8988T (cell line): ENCODE data around the gene ATP5F1C.
A peak's percentile ranks its signal among the peaks of the same experiment; 100 is the strongest.
"Not testable (repeated sequence)": the region's sequence is repeated elsewhere in the genome, so short reads cannot be mapped to it uniquely, and the experiment has no call there.

Experiments
- DNase-seq: peaks from one replicate; pipeline ENCODE4 v3.0.0; 2011

ATP5F1C gene

GRCh38 chr10:7787857-7788638, at the start of gene ATP5F1C, which contains the start of gene KIN:
Gene ATP5F1C, plus strand, starts transcription at chr10:7788177. Its CDS starts 31 bp downstream, at chr10:7788208.
Gene KIN, minus strand, starts transcription at chr10:7787993. Its CDS starts 60 bp downstream, at chr10:7787933.
- DNase-seq: peak; percentile 89

GRCh38 chr10:7738536-7739407, 49.2 kb upstream of the ATP5F1C start:
- DNase-seq: no peak

- no peak for DNase-seq
Measured at GRCh38 chr10:7744307-7744706, 43.7 kb upstream of the ATP5F1C start.

GRCh38 chr10:7748637-7749036, 39.3 kb upstream of the ATP5F1C start:
- DNase-seq: not testable (repeated sequence)

GRCh38 chr10:7750222-7750621, 37.8 kb upstream of the ATP5F1C start:
- DNase-seq: no peak

GRCh38 chr10:7752251-7752650, 35.7 kb upstream of the ATP5F1C start:
- DNase-seq: no peak

- DNase-seq: no peak
Measured at GRCh38 chr10:7755103-7755502, 32.9 kb upstream of the ATP5F1C start.

GRCh38 chr10:7756360-7756992, 31.5 kb upstream of the ATP5F1C start:
- peak; percentile 25 for DNase-seq

- DNase-seq: no peak
Measured at GRCh38 chr10:7763929-7764328, 24.0 kb upstream of the ATP5F1C start.

GRCh38 chr10:7766241-7766640, 21.7 kb upstream of the ATP5F1C start:
- no peak for DNase-seq

- no peak for DNase-seq
Measured at GRCh38 chr10:7767209-7767608, 20.8 kb upstream of the ATP5F1C start.

- DNase-seq: no peak
Measured at GRCh38 chr10:7768417-7768816, 19.6 kb upstream of the ATP5F1C start.

- DNase-seq: no peak
Measured at GRCh38 chr10:7773845-7774801, 13.9 kb upstream of the ATP5F1C start.

- DNase-seq: no peak
Measured at GRCh38 chr10:7776777-7777176, 11.2 kb upstream of the ATP5F1C start.

GRCh38 chr10:7782194-7782593, 5.8 kb upstream of the ATP5F1C start:
- not testable (repeated sequence) for DNase-seq

GRCh38 chr10:7786430-7786829, 1.5 kb upstream of the ATP5F1C start:
- no peak for DNase-seq

- DNase-seq: no peak
Measured at GRCh38 chr10:7787150-7787856, 674 bp upstream of the ATP5F1C start.

GRCh38 chr10:7788639-7789286, 786 bp downstream of the ATP5F1C start:
- DNase-seq: no peak

GRCh38 chr10:7789390-7789789, 1.4 kb downstream of the ATP5F1C start:
- no peak for DNase-seq

GRCh38 chr10:7792541-7792940, 4.6 kb downstream of the ATP5F1C start:
- DNase-seq: no peak
